Suprapubic skin (tissue), 4 donors: Measurements from ENCODE around the gene TRIM6. TPM values are rescaled to one million over a fixed set of nuclear protein-coding genes. Genes with fewer than 3 reads are reported as not detected.
"Not testable (repeated sequence)": the region's sequence is repeated elsewhere in the genome, so short reads cannot be mapped to it uniquely, and the experiment has no call there.

Experiments used
- DNase-seq, 2 donors: peaks; one replicate each; pipeline ENCODE4 v3.0.0-alpha.2; 2019; ENCODE audit warnings: low spot score in 2 of 2
- H3K27ac ChIP-seq: fragments of 200-600 bp; sonication (generic); one replicate; pipeline ENCODE4 v1.5.1; 2019
- H3K27me3 ChIP-seq: fragments of 200-600 bp; sonication (generic); one replicate; pipeline ENCODE4 v1.5.1; 2019
- H3K36me3 ChIP-seq: fragments of 200-600 bp; sonication (generic); one replicate; pipeline ENCODE4 v1.5.1; 2019
- H3K4me1 ChIP-seq: fragments of 200-600 bp; sonication (generic); one replicate; pipeline ENCODE4 v1.5.1; 2019
- H3K4me3 ChIP-seq: fragments of 200-600 bp; sonication (generic); one replicate; pipeline ENCODE4 v1.5.1; 2019; ENCODE audit warnings: mild to moderate bottlenecking
- H3K9me3 ChIP-seq: fragments of 200-600 bp; sonication (generic); one replicate; pipeline ENCODE4 v1.5.1; 2019
- CTCF ChIP-seq, 2 donors: fragments of 200-600 bp in 1 of 2; fragments of 450-650 bp in 1 of 2; sonication (generic) in 1 of 2; IDR thresholded peaks; one replicate each; pipeline ENCODE4 v1.5.1; 2016 to 2019; ENCODE audit warnings: antibody characterized with exemption in 2 of 2, mild to moderate bottlenecking in 1 of 2, moderate library complexity in 1 of 2
- EP300 ChIP-seq: sonication (generic); formaldehyde crosslinking; IDR thresholded peaks from one replicate; pipeline ENCODE4 v1.6.1; 2017; ENCODE audit warnings: antibody characterized with exemption
- POLR2A ChIP-seq, 2 donors: fragments of 450-650 bp; IDR thresholded peaks; one replicate each; pipeline ENCODE4 v1.6.1; 2017; ENCODE audit warnings: antibody characterized with exemption in 2 of 2, mild to moderate bottlenecking in 2 of 2, moderate library complexity in 2 of 2
- POLR2AphosphoS5 ChIP-seq, 3 donors: sonication (generic); formaldehyde crosslinking; IDR thresholded peaks; one replicate each; pipeline ENCODE4 v1.6.1; 2017; ENCODE audit warnings: antibody characterized with exemption in 3 of 3
- WGBS: methylation state at CpG from one replicate; pipeline ENCODE4 v1.1.5; 2018; 5-methylcytosine and 5-hydroxymethylcytosine counted together
- total RNA-seq, 4 donors: library from RNA; depleted of rRNA; stranded (reverse); fragments of >200 nt; gene quantifications; one replicate each; pipeline ENCODE4 v1.1.0, GENCODE V29; 2016

TRIM6 gene
- total RNA-seq, 4 donors from 2014 or later = 0.72 to 4.8 (median 1.9) TPM

GRCh38 chr11:5577101-5577500, 19.3 kb upstream of the TRIM6 start:
- Histone ChIP-seq H3K9me3 (no peaks in the 10 kb centered on the region), H3K36me3 (no peaks in the 10 kb centered on the region), H3K27ac (no peak overlapping the region), H3K27me3 (no peaks in the 10 kb centered on the region), H3K4me3 (no peak overlapping the region), H3K4me1 (no peaks in the 10 kb centered on the region)
- TF ChIP-seq POLR2A (IDR thresholded peaks at IDR 0.05) = no peak
- TF ChIP-seq CTCF (IDR thresholded peaks at IDR 0.05) = no peak
- TF ChIP-seq EP300 = no peak
- no peak for TF ChIP-seq POLR2AphosphoS5 (IDR thresholded peaks at IDR 0.05)
- DNase-seq = no peak

- no peak for DNase-seq
- Histone ChIP-seq H3K27me3 (no peaks in the 10 kb centered on the region), H3K4me3 (no peak within 1 kb of the TSS), H3K36me3 (no peaks in the 10 kb centered on the region), H3K27ac (no peak within 1 kb of the TSS), H3K4me1 (no peaks in the 10 kb centered on the region), H3K9me3 (no peaks in the 10 kb centered on the region)
- WGBS = 88% methylated on average over 8 of the region's 8 CpGs
- no peak for TF ChIP-seq EP300
- no peak for TF ChIP-seq POLR2A (IDR thresholded peaks at IDR 0.05)
- no peak for TF ChIP-seq POLR2AphosphoS5 (IDR thresholded peaks at IDR 0.05)
- no peak for TF ChIP-seq CTCF (IDR thresholded peaks at IDR 0.05)
Observed at GRCh38 chr11:5580577-5580976, 15.9 kb upstream of the TRIM6 start, which contains the start of gene OR52B6. Gene OR52B6 (plus strand): TSS chr11:5580877. CDS start chr11:5580877, 0 bp downstream.

GRCh38 chr11:5581014-5581413, 15.4 kb upstream of the TRIM6 start:
- H3K4me3 ChIP-seq = no peak overlapping the region
- H3K27me3 ChIP-seq = no peaks in the 10 kb centered on the region
- TF ChIP-seq CTCF (IDR thresholded peaks at IDR 0.05) (no peak), EP300 (no peak), POLR2A (IDR thresholded peaks at IDR 0.05) (no peak), POLR2AphosphoS5 (IDR thresholded peaks at IDR 0.05) (no peak)
- no peaks in the 10 kb centered on the region for H3K36me3 ChIP-seq
- 84% methylated on average over 4 of the region's 4 CpGs for WGBS
- H3K4me1 ChIP-seq = no peaks in the 10 kb centered on the region
- DNase-seq = no peak
- no peak overlapping the region for H3K27ac ChIP-seq
- H3K9me3 ChIP-seq = no peaks in the 10 kb centered on the region

- not testable (repeated sequence) for H3K4me3 ChIP-seq, H3K36me3 ChIP-seq, H3K27ac ChIP-seq, H3K4me1 ChIP-seq, H3K9me3 ChIP-seq, H3K27me3 ChIP-seq, DNase-seq
- 70% methylated on average over 5 of the region's 5 CpGs for WGBS
Observed at GRCh38 chr11:5584458-5584857, 12.0 kb upstream of the TRIM6 start.

GRCh38 chr11:5589906-5590305, 6.5 kb upstream of the TRIM6 start:
- DNase-seq, H3K27me3 ChIP-seq, H3K27ac ChIP-seq, H3K4me1 ChIP-seq, H3K36me3 ChIP-seq, H3K4me3 ChIP-seq, H3K9me3 ChIP-seq: not testable (repeated sequence)
- 97% methylated on average over 6 of the region's 31 CpGs for WGBS

- H3K4me1 ChIP-seq = peaks cover 4% of the 10 kb centered on the region
- H3K4me3 ChIP-seq = no peak overlapping the region
- no peak for DNase-seq
- H3K36me3 ChIP-seq = no peaks in the 10 kb centered on the region
- WGBS = 80% methylated on average over 3 of the region's 3 CpGs
- no peak overlapping the region for H3K27ac ChIP-seq
- TF ChIP-seq POLR2AphosphoS5 (IDR thresholded peaks at IDR 0.05) (no peak), EP300 (no peak), CTCF (IDR thresholded peaks at IDR 0.05) (no peak)
- no peaks in the 10 kb centered on the region for H3K27me3 ChIP-seq
- no peaks in the 10 kb centered on the region for H3K9me3 ChIP-seq
Observed at GRCh38 chr11:5591613-5592012, 4.8 kb upstream of the TRIM6 start.
